PC-9 (cell line): Measurements from ENCODE around the gene SEMA6D. TPM values are rescaled to one million over a fixed set of nuclear protein-coding genes. Genes with fewer than 3 reads are reported as not detected.

Experiments used
- BruUV-seq: library from RNA; stranded (reverse); fragments of 400-500 nt; replicated peaks from 2 replicates; lab custom pipeline; 2021; lab: Mats Ljungman, UMichigan
- CTCF ChIA-PET: fragments of 300-600 bp; sonication (Branson Sonifier 250); formaldehyde crosslinking; loops from one replicate; lab custom pipeline; 2022; ENCODE audit warnings: antibody characterized with exemption; lab: Charles Lee
- POLR2A ChIA-PET: fragments of 300-600 bp; sonication (Branson Sonifier 250); formaldehyde crosslinking; loops from one replicate; lab custom pipeline; 2022; ENCODE audit warnings: antibody characterized with exemption; ENCODE audit not compliant: unreplicated experiment; lab: Charles Lee
- DNase-seq, 2 experiments: peaks; one replicate each; pipeline versions ENCODE4 v3.0.0 to v3.0.0-alpha.2; 2015 to 2022; ENCODE audit warnings: mixed read lengths in 1 of 2
- H2AFZ ChIP-seq: fragments of 200-600 bp; sonication (generic); 2 replicates; pipeline ENCODE4 v1.8.1; 2017; ENCODE audit warnings: antibody characterized with exemption
- H3F3A ChIP-seq: fragments of 200-600 bp; sonication (generic); 2 replicates; pipeline ENCODE4 v1.8.1; 2017; ENCODE audit warnings: antibody characterized with exemption, mild to moderate bottlenecking, low read depth; ENCODE audit not compliant: insufficient read depth
- H3K27ac ChIP-seq: fragments of 200-600 bp; sonication (generic); 2 replicates; pipeline ENCODE4 v1.6.1; 2016; ENCODE audit warnings: mixed run types
- H3K27me3 ChIP-seq: fragments of 200-600 bp; sonication (generic); 2 replicates; pipeline ENCODE4 v1.6.1; 2016; ENCODE audit warnings: low read depth, mixed run types; ENCODE audit not compliant: insufficient read depth
- H3K36me3 ChIP-seq: fragments of 200-600 bp; sonication (generic); 2 replicates; pipeline ENCODE4 v1.6.1; 2016; ENCODE audit warnings: low read depth, mixed run types
- H3K4me1 ChIP-seq: fragments of 200-600 bp; sonication (generic); replicated peaks from 2 replicates; pipeline ENCODE4 v1.6.1; 2016; ENCODE audit warnings: mixed run types; ENCODE audit not compliant: insufficient read depth
- H3K4me2 ChIP-seq: fragments of 200-600 bp; sonication (generic); 2 replicates; pipeline ENCODE4 v1.6.1; 2017; ENCODE audit warnings: mixed run types
- H3K4me3 ChIP-seq: fragments of 200-600 bp; sonication (generic); 2 replicates; pipeline ENCODE4 v1.6.1; 2016; ENCODE audit warnings: mixed run types
- H3K79me2 ChIP-seq: fragments of 200-600 bp; sonication (generic); 2 replicates; pipeline ENCODE4 v1.6.1; 2017; ENCODE audit warnings: low read depth, mixed run types
- H3K9me2 ChIP-seq: fragments of 200-600 bp; sonication (generic); 2 replicates; pipeline ENCODE4 v1.8.1; 2017; ENCODE audit warnings: mild to moderate bottlenecking; ENCODE audit not compliant: insufficient read depth
- H3K9me3 ChIP-seq: fragments of 200-600 bp; sonication (generic); 2 replicates; pipeline ENCODE4 v1.8.1; 2016; ENCODE audit warnings: low read depth; ENCODE audit not compliant: insufficient read depth
- H4K20me1 ChIP-seq: fragments of 200-600 bp; sonication (generic); 2 replicates; pipeline ENCODE4 v1.8.1; 2017; ENCODE audit not compliant: insufficient read depth
- EZH2 ChIP-seq: fragments of 200-600 bp; sonication (generic); IDR thresholded peaks from 2 replicates; pipeline ENCODE4 v1.8.0; 2017; ENCODE audit warnings: antibody characterized with exemption, low read depth
- intact Hi-C: fragments of 100-400 bp; cut with micrococcal nuclease; formaldehyde crosslinking; loops from one replicate; pipeline ENCODE4 v1.10.0; 2022; ENCODE audit not compliant: unreplicated experiment
- total RNA-seq: library from RNA; stranded (reverse); gene quantifications from 2 replicates; pipeline ENCODE4 v1.2.3, GENCODE V29; 2021
- TF ChIP-seq, protein P1 (sequence below): fragments of 200-600 bp; sonication (generic); conservative IDR thresholded peaks from 2 replicates; pipeline ENCODE4 v1.6.1; 2017; ENCODE audit warnings: mixed run types, antibody characterized with exemption, mild to moderate bottlenecking, moderate library complexity

Gene SEMA6D
- total RNA-seq, 1 experiment from 2014 or later, result not detected

- Histone ChIP-seq H3K4me1 (no peaks in the 10 kb centered on the region), H4K20me1 (no peaks in the 10 kb centered on the region), H3K9me3 (no peaks in the 10 kb centered on the region), H3K79me2 (no peaks in the 10 kb centered on the region), H3K36me3 (no peaks in the 10 kb centered on the region), H3K9me2 (no peaks in the 10 kb centered on the region), H3F3A (no peaks in the 10 kb centered on the region), H3K4me3 (no peak overlapping the region), H3K27ac (no peak overlapping the region), H3K4me2 (no peak overlapping the region), H2AFZ (no peak overlapping the region), H3K27me3 (peaks cover 9% of the 10 kb centered on the region)
- no peak for DNase-seq
- BruUV-seq, result no TSS peak
- intact Hi-C loops, result no loop called here
- TF ChIP-seq, protein P1, sequence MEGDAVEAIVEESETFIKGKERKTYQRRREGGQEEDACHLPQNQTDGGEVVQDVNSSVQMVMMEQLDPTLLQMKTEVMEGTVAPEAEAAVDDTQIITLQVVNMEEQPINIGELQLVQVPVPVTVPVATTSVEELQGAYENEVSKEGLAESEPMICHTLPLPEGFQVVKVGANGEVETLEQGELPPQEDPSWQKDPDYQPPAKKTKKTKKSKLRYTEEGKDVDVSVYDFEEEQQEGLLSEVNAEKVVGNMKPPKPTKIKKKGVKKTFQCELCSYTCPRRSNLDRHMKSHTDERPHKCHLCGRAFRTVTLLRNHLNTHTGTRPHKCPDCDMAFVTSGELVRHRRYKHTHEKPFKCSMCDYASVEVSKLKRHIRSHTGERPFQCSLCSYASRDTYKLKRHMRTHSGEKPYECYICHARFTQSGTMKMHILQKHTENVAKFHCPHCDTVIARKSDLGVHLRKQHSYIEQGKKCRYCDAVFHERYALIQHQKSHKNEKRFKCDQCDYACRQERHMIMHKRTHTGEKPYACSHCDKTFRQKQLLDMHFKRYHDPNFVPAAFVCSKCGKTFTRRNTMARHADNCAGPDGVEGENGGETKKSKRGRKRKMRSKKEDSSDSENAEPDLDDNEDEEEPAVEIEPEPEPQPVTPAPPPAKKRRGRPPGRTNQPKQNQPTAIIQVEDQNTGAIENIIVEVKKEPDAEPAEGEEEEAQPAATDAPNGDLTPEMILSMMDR, result no peak
- TF ChIP-seq EZH2, result no peak
- POLR2A ChIA-PET, result no interaction called here
- CTCF ChIA-PET, result no interaction called here
These were observed 9.1 kb downstream of the SEMA6D start for GRCh38 chr15:47726399-47726823.

DNA sequence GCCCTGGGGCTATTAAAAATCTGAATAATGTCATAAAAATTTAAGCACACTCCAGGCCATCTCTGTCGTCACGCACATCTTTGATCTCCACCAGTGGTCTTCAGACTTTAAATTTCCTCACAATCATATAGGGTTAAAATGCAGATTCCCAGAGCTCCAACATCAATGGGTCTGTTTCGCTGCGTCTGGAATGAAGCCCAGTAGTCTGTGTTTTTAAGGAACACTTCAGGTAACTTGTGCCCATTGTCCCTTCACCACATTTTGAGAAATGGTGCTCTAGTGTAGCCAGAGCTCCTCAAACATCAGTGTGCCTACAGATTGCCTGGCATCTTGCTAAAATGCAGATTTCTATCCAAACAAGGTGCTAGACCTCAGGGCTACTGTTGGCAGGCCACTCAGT lies 9.8 kb downstream of the SEMA6D start:
- no TSS peak for BruUV-seq
- CTCF ChIA-PET, result no interaction called here
- no peak for DNase-seq

DNA sequence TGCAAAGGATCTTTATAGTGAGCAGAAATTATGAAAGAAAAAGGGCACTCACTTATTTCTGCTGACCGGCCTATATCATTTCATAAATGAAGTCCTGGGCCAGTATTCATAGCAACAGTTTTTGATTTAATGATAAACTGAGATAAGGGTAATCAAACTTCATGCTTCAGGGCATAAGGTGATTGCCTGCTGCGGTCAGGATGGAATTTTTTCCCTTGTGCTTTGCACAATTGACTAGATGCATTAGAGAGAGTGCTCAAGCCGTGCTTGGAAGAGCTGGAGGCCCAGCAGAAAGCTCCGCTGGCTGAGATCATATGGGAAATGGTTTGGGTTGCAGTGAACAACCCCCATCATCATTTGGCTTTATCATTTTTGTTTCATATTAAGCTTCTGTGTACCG lies 10.4 kb downstream of the SEMA6D start:
- Histone ChIP-seq H3K27me3 (peaks cover 6% of the 10 kb centered on the region), H3K27ac (no peak overlapping the region), H2AFZ (no peak overlapping the region), H3K79me2 (no peaks in the 10 kb centered on the region), H3K4me3 (no peak overlapping the region), H4K20me1 (no peaks in the 10 kb centered on the region), H3K36me3 (no peaks in the 10 kb centered on the region), H3F3A (no peaks in the 10 kb centered on the region), H3K4me1 (no peaks in the 10 kb centered on the region), H3K4me2 (no peak overlapping the region), H3K9me3 (no peaks in the 10 kb centered on the region), H3K9me2 (no peaks in the 10 kb centered on the region)
- intact Hi-C loops, result no loop called here
- DNase-seq, result no peak
- ChIA-PET CTCF (no interaction called here), POLR2A (no interaction called here)
- BruUV-seq, result no TSS peak
- TF ChIP-seq EZH2, result no peak
- TF ChIP-seq, protein P1, result no peak

More for the DNA sequence above, 9.8 kb downstream of the SEMA6D start:
- no peak overlapping the region for H3K4me2 ChIP-seq
- H3K9me3 ChIP-seq, result no peaks in the 10 kb centered on the region
- no peak overlapping the region for H3K4me3 ChIP-seq
- H3K27me3 ChIP-seq, result peaks cover 6% of the 10 kb centered on the region
- no peaks in the 10 kb centered on the region for H3K36me3 ChIP-seq
- POLR2A ChIA-PET, result no interaction called here
- no peaks in the 10 kb centered on the region for H3K79me2 ChIP-seq
- no peaks in the 10 kb centered on the region for H3K9me2 ChIP-seq
- no peak for TF ChIP-seq EZH2
- TF ChIP-seq, protein P1, result no peak
- no peak overlapping the region for H2AFZ ChIP-seq
- H4K20me1 ChIP-seq, result no peaks in the 10 kb centered on the region
- no peak overlapping the region for H3K27ac ChIP-seq
- H3F3A ChIP-seq, result no peaks in the 10 kb centered on the region
- H3K4me1 ChIP-seq, result no peaks in the 10 kb centered on the region
- intact Hi-C loops, result no loop called here
